GM13977 (cell line): ENCODE measurements around the gene CLCNKA.
"Not testable (repeated sequence)": the region's sequence is repeated elsewhere in the genome, so short reads cannot be mapped to it uniquely, and the experiment has no call there.

Experiments
- DNase-seq: peaks from one replicate; pipeline ENCODE4 v3.0.0; 2012; ENCODE audit warnings: low spot score
- in situ Hi-C: fragments of 300-500 bp; cut with MboI; formaldehyde crosslinking; loops from one replicate; pipeline ENCODE4 v1.12.0; 2022; ENCODE audit warnings: low sequenced_read_pairs, low pct_unique_long_range_greater_than_20kb, mixed read lengths, inconsistent platforms; ENCODE audit not compliant: unreplicated experiment
- TF ChIP-seq, protein P1 (sequence below): IDR thresholded peaks from 2 replicates; pipeline ENCODE4 v1.5.1; 2012; ENCODE audit warnings: mild to moderate bottlenecking, control low read depth; ENCODE audit not compliant: insufficient read depth; ENCODE audit errors: extremely low read depth, missing control alignments

CLCNKA gene

DNA sequence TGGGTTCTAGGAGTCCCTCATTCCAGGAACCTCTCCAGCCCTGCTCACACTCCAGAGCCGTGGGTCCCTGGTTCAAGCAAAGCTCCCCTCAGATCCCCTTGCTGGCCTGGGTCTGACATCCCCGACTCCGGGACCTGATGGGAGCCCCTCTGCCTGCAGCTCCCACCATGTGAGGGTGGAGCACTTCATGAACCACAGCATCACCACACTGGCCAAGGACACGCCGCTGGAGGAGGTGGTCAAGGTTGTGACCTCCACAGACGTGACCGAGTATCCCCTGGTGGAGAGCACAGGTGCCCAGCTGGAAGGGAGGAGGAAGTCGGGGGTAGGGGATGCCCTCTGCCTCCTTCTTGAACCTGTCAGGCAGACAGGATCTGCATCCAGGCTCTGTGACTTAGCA, 9.7 kb downstream of the CLCNKA start:
- TF ChIP-seq, protein P1, sequence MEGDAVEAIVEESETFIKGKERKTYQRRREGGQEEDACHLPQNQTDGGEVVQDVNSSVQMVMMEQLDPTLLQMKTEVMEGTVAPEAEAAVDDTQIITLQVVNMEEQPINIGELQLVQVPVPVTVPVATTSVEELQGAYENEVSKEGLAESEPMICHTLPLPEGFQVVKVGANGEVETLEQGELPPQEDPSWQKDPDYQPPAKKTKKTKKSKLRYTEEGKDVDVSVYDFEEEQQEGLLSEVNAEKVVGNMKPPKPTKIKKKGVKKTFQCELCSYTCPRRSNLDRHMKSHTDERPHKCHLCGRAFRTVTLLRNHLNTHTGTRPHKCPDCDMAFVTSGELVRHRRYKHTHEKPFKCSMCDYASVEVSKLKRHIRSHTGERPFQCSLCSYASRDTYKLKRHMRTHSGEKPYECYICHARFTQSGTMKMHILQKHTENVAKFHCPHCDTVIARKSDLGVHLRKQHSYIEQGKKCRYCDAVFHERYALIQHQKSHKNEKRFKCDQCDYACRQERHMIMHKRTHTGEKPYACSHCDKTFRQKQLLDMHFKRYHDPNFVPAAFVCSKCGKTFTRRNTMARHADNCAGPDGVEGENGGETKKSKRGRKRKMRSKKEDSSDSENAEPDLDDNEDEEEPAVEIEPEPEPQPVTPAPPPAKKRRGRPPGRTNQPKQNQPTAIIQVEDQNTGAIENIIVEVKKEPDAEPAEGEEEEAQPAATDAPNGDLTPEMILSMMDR: no peak
- DNase-seq: no peak
- in situ Hi-C loops: no loop called here

DNA sequence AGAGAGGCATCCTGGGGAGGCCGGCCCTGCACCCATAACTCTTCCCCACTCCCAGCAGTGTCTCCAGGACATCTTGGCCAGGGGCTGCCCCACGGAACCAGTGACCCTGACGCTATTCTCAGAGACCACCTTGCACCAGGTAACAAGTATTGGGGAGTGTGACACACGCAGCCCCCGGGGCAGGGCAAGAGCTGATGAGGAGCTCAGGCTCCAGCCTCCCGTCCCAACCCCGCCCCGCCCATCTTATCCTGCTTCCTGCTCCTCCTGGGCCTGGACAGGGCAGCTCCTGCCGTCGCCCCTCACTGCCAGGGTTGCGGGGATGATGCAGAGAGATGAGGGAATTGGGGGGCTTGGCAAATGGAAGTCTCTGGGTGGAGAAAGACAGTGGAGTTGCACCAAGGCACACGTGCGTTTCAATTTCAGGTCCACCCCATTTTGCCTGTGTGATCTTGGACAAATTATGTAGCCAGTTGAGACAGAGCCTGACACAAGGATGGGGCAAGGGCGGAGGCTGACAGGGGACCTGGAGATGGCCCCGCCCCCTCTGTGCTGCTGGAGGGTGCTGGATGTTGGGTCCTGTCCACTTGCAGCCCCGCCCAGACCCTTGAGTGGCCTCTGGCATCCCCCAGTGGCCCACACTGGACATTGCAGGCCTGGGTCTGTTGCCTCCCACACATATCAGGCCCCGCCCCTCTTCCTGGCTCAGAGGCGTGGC, 10.7 kb downstream of the CLCNKA start:
- DNase-seq: peak; percentile 92
- TF ChIP-seq, protein P1: peak; percentile 96
- in situ Hi-C loops: no loop called here

DNA sequence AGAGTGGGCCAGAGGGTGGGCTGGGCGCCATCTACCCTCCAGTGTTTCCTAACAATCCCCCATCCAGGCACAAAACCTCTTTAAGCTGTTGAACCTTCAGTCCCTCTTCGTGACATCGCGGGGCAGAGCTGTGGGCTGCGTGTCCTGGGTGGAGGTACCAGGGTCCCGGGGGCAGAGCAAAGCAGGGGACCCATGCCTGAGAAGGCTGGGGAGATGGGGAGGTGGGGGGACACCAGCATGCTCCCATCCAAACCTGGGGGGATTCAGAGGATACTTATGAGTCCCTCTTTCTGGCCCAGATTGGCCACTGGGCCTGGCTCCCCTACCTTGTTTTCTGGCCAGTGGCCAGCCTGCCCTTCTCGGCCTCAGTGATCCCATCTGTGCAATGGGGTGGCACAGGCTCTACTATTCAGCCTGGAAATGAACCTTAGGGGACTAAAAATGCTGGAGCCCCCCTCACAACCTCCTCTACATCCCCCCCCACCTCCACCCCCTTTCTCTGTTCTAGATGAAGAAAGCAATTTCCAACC, 11.3 kb downstream of the CLCNKA start:
- in situ Hi-C loops, DNase-seq: not testable (repeated sequence)

DNA sequence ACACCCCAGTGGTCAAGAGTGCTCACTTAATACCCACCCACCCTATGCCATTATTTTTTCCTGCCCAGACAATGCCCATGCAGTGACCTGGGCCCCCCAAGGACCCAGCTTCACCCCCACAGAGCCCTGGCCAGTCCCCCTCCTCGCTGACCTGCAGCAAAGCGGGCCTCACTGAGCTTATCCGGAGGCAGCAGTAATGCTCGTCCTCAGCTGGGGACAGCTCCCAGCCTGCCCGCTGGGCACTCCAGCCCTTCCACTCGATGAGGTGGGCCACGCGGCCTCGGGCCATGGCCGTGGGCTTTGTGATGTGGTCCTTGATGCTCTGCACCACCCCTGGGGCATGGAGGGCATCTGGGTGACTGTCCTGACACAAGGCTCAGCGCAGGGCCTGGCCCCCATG, 14.6 kb downstream of the CLCNKA start:
- DNase-seq, in situ Hi-C loops: not testable (repeated sequence)

DNA sequence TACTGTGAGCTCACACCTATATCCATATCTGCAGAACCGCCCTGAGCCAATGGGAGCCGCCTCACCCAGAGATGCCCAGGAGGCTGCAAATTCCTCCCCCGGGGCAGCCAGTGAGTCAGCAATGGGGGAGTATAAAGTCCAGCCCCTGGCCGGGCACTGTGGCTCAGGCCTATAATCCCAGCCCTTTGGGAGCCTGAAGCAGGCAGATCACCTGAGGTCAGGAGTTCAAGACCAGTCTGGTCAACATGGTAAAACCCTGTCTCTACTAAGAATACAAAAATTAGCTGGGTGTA, 16.7 kb downstream of the CLCNKA start:
- in situ Hi-C loops: no loop called here
- DNase-seq: no peak
- TF ChIP-seq, protein P1: no peak

DNA sequence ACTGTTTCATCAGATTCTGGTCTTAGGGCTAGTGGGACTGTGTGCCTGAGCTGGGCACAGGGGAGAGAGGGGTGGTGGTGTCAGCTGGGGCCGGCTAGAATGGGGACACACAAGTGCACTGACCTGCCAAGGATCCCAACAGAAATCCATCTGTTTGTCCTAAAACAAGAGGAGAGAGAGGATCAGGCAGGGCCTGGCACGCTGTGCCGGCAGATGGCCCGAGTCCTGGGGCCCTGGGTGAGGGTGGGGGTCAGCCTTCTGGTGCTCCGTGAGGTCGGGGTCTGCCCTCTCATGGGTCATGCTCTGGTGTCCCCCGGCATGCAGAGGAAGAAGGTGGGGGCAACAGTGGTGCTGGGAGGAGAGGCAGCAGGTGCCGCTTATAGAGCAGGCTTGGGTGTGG, 18.0 kb downstream of the CLCNKA start:
- DNase-seq, in situ Hi-C loops: not testable (repeated sequence)

- TF ChIP-seq, protein P1: no peak
- in situ Hi-C loops: no loop called here
- DNase-seq: no peak
Measured at GRCh38 chr1:16041200-16041599, 19.4 kb downstream of the CLCNKA start.

DNA sequence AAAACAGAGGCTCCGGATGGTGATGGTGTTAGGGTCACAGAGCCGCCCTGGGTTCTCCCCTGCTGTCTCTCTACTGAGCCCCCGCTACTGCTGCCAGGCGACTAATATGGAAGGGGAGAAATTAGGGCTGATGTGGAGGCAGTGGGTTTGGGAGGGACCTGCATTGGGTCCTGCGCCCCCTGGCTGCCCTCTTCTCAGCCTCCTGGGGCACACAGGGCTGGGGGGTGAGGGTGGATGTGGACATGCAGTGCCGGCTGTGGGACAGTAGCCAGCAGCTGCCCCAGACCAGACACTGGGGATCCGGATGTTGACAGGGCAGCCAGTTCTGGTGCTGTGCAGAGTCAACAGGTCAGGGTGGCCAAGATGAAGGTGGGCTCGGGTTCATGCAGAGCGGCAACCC, 20.3 kb downstream of the CLCNKA start:
- in situ Hi-C loops: no loop called here
- TF ChIP-seq, protein P1: peak; percentile 3
- DNase-seq: no peak

- DNase-seq, in situ Hi-C loops: not testable (repeated sequence)
Measured at GRCh38 chr1:16042654-16043053, 20.8 kb downstream of the CLCNKA start.
